NCI-H510A treated with DMSO at 0.1 percent for 48 hours (cell line): Measurements from ENCODE around the gene OR2Z1.
"Not testable (repeated sequence)": the region's sequence is repeated elsewhere in the genome, so short reads cannot be mapped to it uniquely, and the experiment has no call there.

ENCODE experiments used
- DNase-seq: peaks from one replicate; lab custom pipeline; 2025; lab: John Stamatoyannopoulos, UW

Gene OR2Z1

GRCh38 chr19:8703223-8703622 is 18.2 kb upstream of the OR2Z1 start:
- no peak for DNase-seq

- not testable (repeated sequence) for DNase-seq
Observed at GRCh38 chr19:8705304-8705703, 16.1 kb upstream of the OR2Z1 start.

GRCh38 chr19:8705742-8706141 is 15.7 kb upstream of the OR2Z1 start:
- no peak for DNase-seq

- not testable (repeated sequence) for DNase-seq
Observed at GRCh38 chr19:8710337-8710736, 11.1 kb upstream of the OR2Z1 start.

GRCh38 chr19:8722032-8722431 is 598 bp downstream of the OR2Z1 start:
- DNase-seq: no peak

GRCh38 chr19:8724276-8724675 is 2.8 kb downstream of the OR2Z1 start:
- DNase-seq: no peak

- DNase-seq: no peak
Observed at GRCh38 chr19:8731428-8732169, 10.2 kb downstream of the OR2Z1 start.

- no peak for DNase-seq
Observed at GRCh38 chr19:8738377-8738776, 16.9 kb downstream of the OR2Z1 start.

GRCh38 chr19:8739291-8740065 is 18.0 kb downstream of the OR2Z1 start:
- not testable (repeated sequence) for DNase-seq

GRCh38 chr19:8767257-8767656 is 45.8 kb downstream of the OR2Z1 start:
- DNase-seq: not testable (repeated sequence)

GRCh38 chr19:8769265-8769664 is 47.8 kb downstream of the OR2Z1 start:
- DNase-seq: not testable (repeated sequence)

- not testable (repeated sequence) for DNase-seq
Observed at GRCh38 chr19:8773587-8773986, 52.2 kb downstream of the OR2Z1 start.
